T-helper 1 cell treated with Interleukin-12 subunit alpha and Interleukin-12 subunit beta and Interleukin-4 antibody, amounts not matched to agents 30 μg/mL and 1 μg/mL, for 36 hours (primary cell): Measurements from ENCODE around the gene CALML3.

Experiments used
- H3K27ac Mint-ChIP-seq: one replicate; pipeline ENCODE4 v1.8.0; 2021; ENCODE audit warnings: mild to moderate bottlenecking, mixed read lengths
- H3K27me3 Mint-ChIP-seq: one replicate; pipeline ENCODE4 v1.8.0; 2021; ENCODE audit warnings: low read depth, mixed read lengths
- H3K36me3 Mint-ChIP-seq: one replicate; pipeline ENCODE4 v1.8.0; 2021; ENCODE audit warnings: low read depth, mixed read lengths
- H3K4me1 Mint-ChIP-seq: one replicate; pipeline ENCODE4 v1.8.0; 2021; ENCODE audit warnings: low read depth, mixed read lengths
- H3K4me3 Mint-ChIP-seq: one replicate; pipeline ENCODE4 v1.8.0; 2021; ENCODE audit warnings: mild to moderate bottlenecking, moderate library complexity, mixed read lengths
- H3K9me3 Mint-ChIP-seq: one replicate; pipeline ENCODE4 v1.8.0; 2021; ENCODE audit warnings: mixed read lengths

Gene CALML3

DNA sequence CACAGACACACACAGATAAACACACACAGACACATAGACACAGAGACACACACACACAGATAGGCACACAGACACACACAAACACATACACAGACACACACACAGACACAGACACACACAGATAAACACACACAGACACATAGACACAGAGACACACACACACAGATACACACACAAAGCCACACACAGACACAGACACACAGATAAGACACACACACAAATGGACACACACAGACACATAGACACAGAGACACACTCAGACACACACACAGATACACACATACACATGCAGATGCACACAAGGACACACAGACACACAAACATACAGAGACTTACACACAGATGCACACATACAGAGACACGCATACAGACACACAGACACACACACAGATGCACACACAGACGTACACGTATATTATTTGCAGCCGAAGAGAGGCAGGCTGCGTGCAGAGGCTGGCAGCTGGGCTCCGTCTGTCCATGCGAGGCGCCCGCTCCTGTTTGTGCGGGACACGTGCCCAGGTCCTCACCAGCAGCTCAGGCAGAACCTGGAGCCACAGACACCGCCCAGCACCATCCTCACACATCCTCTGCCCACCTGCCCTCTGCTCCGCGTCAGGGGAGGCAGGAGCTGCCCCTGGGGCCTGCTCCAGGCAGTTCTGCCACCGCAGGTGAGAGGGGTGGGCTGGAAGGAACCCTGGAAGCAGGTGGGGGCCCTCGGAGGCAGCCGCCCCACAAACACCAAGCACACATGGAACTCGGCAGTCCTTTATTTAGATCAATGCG is 26.6 kb upstream of the CALML3 start:
- Mint-ChIP-seq H3K4me3 (no peak overlapping the region), H3K36me3 (no peaks in the 10 kb centered on the region), H3K4me1 (no peaks in the 10 kb centered on the region), H3K9me3 (no peaks in the 10 kb centered on the region), H3K27me3 (peaks cover 10% of the 10 kb centered on the region), H3K27ac (no peak overlapping the region)

DNA sequence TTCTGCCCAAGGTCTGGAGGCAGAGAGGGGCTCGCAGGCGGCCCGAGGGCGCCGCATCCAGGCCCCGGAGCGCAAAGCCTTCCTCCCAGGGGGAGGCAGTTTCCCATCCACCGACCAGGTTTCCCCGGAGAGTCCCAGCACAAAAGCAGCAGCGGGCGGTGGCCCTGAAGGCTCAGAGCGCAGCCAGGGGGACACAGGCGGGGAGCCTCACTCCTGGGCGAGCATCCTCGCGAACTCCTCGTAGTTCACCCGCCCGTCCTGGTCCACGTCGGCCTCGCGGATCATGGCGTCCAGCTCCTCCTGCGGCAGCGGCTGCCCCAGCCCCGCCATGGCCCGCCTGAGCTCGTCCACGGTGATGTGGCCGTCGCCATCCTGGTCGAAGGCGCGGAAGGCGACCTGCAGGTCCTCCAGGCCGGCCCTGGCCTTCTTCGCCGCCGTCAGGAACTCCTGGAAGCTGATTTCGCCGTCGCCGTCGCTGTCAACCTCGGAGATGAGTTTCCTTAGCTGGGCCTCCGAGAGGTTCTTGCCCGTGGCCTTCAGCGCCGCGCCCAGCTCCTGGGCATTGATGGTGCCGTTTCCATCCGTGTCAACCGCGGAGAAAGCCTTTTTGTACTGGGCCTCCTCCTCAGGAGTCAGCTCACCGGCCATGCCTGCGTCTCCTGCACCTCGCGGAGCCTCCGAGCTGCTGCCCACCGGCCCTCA is 25.8 kb upstream of the CALML3 start:
- H3K36me3 Mint-ChIP-seq: no peaks in the 10 kb centered on the region
- no peak overlapping the region for H3K27ac Mint-ChIP-seq
- H3K4me3 Mint-ChIP-seq: no peak overlapping the region
- no peaks in the 10 kb centered on the region for H3K4me1 Mint-ChIP-seq
- no peaks in the 10 kb centered on the region for H3K9me3 Mint-ChIP-seq
- H3K27me3 Mint-ChIP-seq: peaks cover 16% of the 10 kb centered on the region

DNA sequence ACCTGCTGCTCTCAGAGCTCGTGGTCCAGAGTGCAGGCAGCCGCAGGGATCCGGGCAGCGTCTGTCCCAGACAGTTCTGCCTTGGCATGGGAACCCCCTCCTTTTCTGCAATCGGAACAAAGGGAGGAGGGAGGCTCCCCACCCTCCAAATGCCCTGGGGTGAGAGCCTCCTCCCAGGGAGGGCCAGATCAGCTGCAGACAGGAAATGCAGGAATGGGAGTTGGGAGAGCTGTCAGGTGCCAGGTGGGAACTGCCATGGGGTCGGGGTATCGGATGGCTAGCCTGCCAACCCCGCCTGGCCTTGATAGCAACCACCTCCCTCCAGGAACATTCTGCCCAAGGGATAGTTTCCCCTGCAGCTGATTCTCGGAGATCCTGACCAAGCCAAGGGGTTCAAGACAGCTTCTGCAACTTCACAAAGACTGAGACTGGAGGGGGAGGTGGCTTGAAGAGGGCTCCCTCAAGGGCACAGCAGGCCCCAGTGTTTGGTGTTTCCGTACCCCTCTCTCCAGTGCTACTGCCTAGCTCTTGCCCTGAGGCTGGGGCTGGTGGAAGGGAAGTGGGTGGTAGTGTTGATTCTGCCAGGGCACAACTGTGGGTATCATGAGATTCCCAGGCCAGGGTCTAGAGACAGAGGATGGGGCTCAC is 25.1 kb upstream of the CALML3 start, which contains the start of gene CALML5:
Gene CALML5, minus strand, starts transcription at position 78 of the 648 bp plus-strand sequence. CDS start 132 bp downstream, outside the sequence.
- Mint-ChIP-seq H3K4me1 (no peaks in the 10 kb centered on the region), H3K27me3 (peaks cover 16% of the 10 kb centered on the region), H3K4me3 (no peak within 1 kb of the TSS), H3K27ac (no peak within 1 kb of the TSS), H3K36me3 (no peaks in the 10 kb centered on the region), H3K9me3 (no peaks in the 10 kb centered on the region)

DNA sequence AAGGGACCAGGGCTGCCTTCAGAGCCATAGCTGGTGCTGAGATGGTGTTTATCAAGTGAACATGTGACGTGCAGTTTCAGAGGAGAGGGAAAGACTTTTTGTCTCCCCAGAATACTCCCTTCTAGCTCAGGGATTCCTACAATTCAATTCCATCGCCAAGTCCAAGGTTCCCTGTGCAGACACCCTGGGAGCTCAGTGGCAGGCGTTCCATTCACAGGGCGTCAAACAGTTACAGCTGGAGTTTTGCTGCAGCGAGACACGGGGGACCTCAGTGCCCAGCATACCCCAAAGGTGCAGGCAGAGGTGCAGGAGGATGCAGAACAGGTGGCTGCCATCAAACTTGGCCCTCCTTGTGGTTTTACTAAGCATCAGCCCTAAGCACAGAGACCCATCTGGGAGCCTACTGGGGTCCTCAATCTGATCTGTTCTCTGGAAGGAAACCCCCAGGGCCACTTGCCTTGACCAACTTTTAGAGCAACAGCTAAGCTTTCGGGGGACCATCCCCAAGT is 24.5 kb upstream of the CALML3 start:
- Mint-ChIP-seq H3K36me3 (no peaks in the 10 kb centered on the region), H3K4me1 (no peaks in the 10 kb centered on the region), H3K9me3 (no peaks in the 10 kb centered on the region), H3K4me3 (no peak overlapping the region), H3K27ac (no peak overlapping the region), H3K27me3 (peaks cover 16% of the 10 kb centered on the region)

DNA sequence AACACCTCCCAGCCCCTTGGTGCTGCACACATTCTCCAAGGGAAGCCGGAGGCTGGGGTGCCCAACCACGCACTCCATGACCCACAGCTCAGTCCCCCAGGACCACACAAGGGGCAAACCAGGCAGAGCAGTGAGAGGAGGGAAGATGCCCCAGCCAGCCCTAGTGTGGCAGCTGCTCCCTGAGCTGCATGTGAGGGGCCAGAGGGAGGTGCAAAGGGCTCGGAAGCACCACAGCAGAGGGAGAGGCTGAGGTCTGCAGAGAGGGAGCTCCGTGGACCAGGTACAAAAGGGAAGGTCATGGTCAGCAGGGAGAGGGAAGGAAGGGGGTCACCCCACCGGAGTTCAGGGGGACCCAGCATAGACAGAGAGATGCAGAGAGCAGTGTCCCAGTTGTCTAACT is 23.9 kb upstream of the CALML3 start:
- Mint-ChIP-seq H3K36me3 (no peaks in the 10 kb centered on the region), H3K4me1 (no peaks in the 10 kb centered on the region), H3K9me3 (no peaks in the 10 kb centered on the region), H3K27me3 (peaks cover 19% of the 10 kb centered on the region), H3K27ac (no peak overlapping the region), H3K4me3 (no peak overlapping the region)

DNA sequence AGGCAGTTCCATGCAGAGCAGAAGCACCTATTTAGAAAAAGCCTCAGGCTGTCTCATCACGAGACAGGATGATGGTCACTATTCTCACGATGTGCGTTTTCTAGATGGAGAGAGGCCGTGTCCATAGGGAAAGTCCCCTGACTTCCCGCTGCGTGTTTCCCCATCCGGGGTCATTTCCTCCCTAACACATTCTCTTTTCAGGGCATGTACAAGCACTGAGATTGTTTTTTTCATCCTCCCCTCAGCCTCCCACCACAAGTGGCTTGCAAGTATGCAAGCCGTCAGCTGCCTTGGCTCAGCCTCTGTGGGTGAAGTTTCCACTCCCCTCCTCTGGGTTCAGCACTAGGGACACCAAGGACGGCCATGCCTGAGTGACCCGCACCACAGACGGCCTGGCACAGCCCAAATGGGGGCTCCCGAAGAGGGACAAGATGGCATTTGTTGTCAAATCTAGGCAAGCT is 22.7 kb upstream of the CALML3 start:
- no peaks in the 10 kb centered on the region for H3K9me3 Mint-ChIP-seq
- no peak overlapping the region for H3K27ac Mint-ChIP-seq
- no peaks in the 10 kb centered on the region for H3K4me1 Mint-ChIP-seq
- H3K36me3 Mint-ChIP-seq: no peaks in the 10 kb centered on the region
- no peak overlapping the region for H3K4me3 Mint-ChIP-seq
- H3K27me3 Mint-ChIP-seq: peaks cover 20% of the 10 kb centered on the region

DNA sequence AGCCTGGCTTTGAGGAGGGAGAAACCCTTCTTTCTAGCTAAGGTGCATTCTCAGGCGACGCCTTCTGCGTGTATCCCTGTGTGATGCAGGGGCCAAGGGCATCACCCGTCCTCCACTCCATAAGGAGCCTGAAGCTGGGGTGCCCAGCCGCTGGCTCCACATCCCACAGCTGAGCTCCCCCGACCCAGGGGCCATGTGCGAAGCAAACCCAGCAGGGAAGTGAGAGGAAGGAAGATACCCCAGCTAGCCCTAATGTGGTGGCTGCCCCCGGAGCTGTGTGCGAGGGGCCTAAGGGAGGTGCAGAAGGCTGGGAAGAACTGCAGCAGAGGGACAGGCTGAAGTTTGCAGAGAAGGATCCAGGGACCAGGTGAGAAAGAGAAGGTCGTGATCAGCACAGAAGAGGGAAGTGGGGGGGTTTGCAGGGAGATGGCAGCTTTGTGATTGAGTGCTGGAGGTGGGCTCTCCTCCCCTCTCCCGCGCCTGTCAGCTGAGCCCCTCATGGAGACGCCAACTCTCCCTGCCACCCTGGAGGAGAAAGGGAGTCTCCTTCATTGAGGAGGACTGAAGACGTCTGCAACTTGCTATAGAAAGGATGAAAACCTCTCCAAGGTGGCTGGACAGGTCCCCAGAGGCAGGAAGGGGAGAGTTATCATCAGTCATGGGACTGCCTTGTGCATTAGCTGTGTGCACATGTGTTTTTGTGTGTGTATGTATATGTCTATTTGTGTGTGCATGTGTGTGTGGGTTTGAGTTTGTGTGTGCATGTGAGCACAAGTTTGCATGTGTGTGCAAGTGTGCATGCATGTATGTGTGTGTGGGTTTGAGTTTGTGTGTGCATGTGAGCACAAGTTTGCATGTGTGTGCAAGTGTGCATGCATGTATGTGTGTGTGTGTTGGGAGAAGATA is 21.9 kb upstream of the CALML3 start:
- Mint-ChIP-seq H3K36me3 (no peaks in the 10 kb centered on the region), H3K27me3 (peaks cover 20% of the 10 kb centered on the region), H3K4me3 (no peak overlapping the region)

DNA sequence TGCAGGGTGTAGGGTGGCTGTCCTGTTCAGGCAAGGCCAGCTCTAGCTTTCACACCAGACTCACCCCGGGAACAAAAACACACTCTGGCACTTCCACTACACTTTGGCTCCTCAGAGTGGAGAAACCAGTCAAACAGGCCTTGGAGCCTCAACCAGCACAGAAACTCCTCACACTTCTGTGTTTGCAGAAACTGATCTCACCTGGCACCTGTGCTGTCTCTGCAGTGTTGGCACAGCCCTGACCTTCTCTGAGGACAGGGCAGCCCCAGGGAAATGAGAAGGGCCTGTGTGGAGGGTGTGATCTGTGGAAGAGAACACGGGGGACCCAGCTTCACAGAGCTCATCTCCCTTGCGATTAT is 21.3 kb upstream of the CALML3 start:
- H3K27ac Mint-ChIP-seq: no peak overlapping the region
- H3K4me1 Mint-ChIP-seq: no peaks in the 10 kb centered on the region
- no peaks in the 10 kb centered on the region for H3K36me3 Mint-ChIP-seq
- H3K4me3 Mint-ChIP-seq: no peak overlapping the region
- peaks cover 20% of the 10 kb centered on the region for H3K27me3 Mint-ChIP-seq
- no peaks in the 10 kb centered on the region for H3K9me3 Mint-ChIP-seq

More for the DNA sequence above, 21.9 kb upstream of the CALML3 start:
- H3K27ac Mint-ChIP-seq: no peak overlapping the region
- no peaks in the 10 kb centered on the region for H3K4me1 Mint-ChIP-seq
- no peaks in the 10 kb centered on the region for H3K9me3 Mint-ChIP-seq

DNA sequence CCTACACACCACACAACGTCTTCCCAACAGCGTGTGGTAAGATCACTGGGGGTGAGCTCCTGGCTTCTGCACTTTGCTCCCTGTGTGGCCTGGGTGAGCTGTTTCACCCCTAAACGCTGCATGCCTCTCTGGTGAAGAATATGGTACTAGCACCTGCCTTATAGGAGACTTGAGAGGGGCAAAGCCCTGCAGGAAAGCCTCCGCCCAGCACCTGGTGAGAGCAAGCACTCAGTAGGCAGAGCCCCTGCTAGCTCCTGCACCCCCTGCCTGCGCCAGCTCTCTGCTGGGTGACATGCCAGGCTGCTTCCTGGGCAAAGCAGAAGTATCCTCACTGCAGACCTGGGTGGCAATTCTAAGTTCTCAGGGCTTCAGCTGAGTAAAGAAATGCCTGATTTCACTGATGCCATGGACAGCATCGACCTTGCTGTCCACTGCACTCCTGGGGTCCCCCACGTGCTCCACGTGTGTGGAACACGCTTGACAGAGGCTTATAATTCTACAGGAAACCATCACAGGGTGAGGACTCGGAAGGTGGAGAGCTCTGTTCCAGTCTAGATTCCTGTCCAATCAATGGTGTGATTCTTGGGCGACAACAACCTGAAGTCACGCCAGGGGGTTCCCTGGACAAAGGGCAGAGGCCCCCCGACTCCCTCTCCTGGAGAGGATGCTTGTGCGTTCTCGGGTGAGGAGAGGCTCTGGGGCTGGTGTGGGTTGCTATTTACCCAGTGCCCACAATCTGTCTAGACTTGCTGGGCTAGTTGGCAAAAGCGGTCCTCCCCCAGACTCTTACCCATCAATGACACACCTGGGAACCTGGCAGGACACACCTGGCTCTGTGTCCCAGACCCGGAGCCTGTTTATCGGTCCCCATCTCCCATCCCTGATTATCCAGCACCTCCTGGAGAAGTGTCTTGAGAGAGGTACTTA is 20.4 kb upstream of the CALML3 start:
- H3K4me3 Mint-ChIP-seq: no peak overlapping the region
- H3K9me3 Mint-ChIP-seq: no peaks in the 10 kb centered on the region
- no peaks in the 10 kb centered on the region for H3K4me1 Mint-ChIP-seq
- no peak overlapping the region for H3K27ac Mint-ChIP-seq
- H3K36me3 Mint-ChIP-seq: no peaks in the 10 kb centered on the region
- peaks cover 23% of the 10 kb centered on the region for H3K27me3 Mint-ChIP-seq

DNA sequence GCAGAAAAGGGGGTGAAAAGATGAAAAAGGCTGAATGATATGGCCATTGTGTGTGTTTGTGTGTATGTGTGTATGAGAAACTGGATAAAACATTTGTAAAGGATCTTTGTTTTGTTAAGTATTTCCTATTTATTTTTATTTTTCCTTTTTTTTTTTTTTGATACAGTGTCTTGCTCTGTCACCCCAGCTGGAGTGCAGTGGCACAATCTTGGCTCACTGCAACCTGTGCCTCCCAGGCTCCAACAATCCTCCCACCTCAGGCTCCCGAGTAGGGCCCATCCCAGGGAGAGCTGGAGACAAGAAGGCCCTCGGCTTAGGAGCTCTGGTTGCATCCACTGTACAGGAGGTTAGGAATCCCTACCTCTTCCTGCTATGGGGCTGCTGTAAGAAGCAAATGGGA is 18.5 kb upstream of the CALML3 start:
- Mint-ChIP-seq H3K9me3 (no peaks in the 10 kb centered on the region), H3K4me3 (no peak overlapping the region), H3K36me3 (no peaks in the 10 kb centered on the region), H3K27ac (no peak overlapping the region), H3K27me3 (peaks cover 19% of the 10 kb centered on the region), H3K4me1 (no peaks in the 10 kb centered on the region)

DNA sequence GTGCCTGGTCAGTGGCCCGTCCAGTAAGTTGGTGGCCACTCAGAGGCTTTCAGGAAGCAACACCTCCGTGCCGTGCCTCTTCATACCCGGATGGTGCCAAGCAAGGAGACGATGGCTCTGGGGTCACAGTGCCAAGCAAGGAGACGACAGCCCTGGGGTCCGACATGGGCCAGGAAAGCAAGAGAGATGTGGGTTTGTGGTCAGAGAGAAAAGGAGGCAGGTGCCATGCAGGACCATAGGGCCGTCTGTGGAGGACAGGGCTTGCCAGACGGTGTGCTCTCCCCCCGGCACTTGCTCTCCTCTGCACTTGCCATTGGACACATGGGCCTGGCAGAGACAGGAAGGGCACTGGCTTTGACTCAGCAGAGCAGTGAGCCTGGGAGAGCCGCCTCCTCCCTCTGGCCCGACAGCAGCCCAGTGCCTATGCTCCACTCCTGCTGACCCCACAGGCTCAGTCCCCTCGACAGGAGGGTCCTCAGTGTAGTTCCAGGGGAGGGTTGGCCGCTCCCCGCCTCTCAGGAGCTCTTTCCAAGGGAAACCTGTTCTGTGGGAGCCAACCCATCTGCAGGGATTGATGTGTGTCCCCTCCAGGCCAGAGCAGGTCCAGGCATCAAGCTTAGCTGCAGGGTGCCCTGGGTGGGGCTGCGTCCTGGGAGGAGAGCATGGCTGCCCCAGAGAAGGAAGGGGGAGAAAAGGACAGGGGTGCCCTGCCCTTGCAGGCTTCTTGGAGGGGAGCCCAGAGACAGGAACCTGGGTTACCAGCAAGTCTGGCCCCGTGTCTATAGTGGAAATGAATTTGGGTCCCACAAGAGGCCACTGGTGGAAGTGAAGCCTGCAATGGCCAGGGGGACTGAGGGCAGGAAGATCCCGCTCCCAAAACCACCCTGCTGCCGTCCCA is 17.8 kb upstream of the CALML3 start:
- no peak overlapping the region for H3K4me3 Mint-ChIP-seq
- H3K36me3 Mint-ChIP-seq: no peaks in the 10 kb centered on the region
- H3K27me3 Mint-ChIP-seq: peaks cover 19% of the 10 kb centered on the region
- no peaks in the 10 kb centered on the region for H3K4me1 Mint-ChIP-seq
- no peak overlapping the region for H3K27ac Mint-ChIP-seq
- H3K9me3 Mint-ChIP-seq: no peaks in the 10 kb centered on the region

DNA sequence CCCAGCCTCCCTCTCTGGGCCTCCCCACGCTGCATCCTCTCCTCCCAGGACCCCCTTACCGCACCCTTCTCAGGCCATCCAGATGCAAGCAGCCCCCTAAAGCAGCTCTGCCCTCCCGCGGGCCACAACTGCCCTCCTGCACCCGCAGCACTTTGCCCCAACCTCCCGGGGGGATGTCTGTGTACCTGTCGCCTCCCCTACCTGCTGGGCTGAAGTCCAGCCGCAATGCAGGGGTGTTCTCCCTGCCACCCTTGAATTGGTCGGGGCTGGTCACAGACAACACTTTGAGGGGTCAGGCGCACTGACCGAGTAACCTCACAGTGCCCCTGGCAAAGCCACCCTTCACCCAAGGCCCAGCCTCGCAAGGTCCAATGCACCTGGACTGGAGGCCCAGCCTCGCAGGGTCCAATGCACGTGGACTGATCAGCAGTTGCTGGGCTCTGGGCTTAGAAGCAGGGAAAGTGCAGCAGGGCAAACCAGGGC is 17.1 kb upstream of the CALML3 start:
- Mint-ChIP-seq H3K36me3 (no peaks in the 10 kb centered on the region), H3K27ac (no peak overlapping the region), H3K9me3 (no peaks in the 10 kb centered on the region), H3K4me1 (no peaks in the 10 kb centered on the region), H3K4me3 (no peak overlapping the region), H3K27me3 (peaks cover 17% of the 10 kb centered on the region)
